Endothelial cell of umbilical vein (primary cell): Measurements from ENCODE around the gene BDKRB2. TPM values are rescaled to one million over a fixed set of nuclear protein-coding genes. Genes with fewer than 3 reads are reported as not detected.

Source experiments
- BruUV-seq: library from RNA; stranded (reverse); fragments of 400-500 nt; replicated peaks from 2 replicates; lab custom pipeline; 2021; lab: Mats Ljungman, UMichigan
- CTCF ChIA-PET: fragments of 300-600, 350-600 bp; sonication (Branson Sonifier 250); formaldehyde crosslinking; loops from one replicate; lab custom pipeline; 2021; ENCODE audit warnings: antibody characterized with exemption, inconsistent platforms; lab: Charles Lee
- POLR2A ChIA-PET: fragments of 300-600, 350-600 bp; sonication (Branson Sonifier 250); formaldehyde crosslinking; loops from one replicate; lab custom pipeline; 2021; ENCODE audit warnings: antibody characterized with exemption, inconsistent platforms; lab: Charles Lee
- DNase-seq: peaks from one replicate; pipeline ENCODE4 v3.0.0-alpha.2; 2011; ENCODE audit warnings: low read depth, low spot score
- FAIRE-seq: peaks from 2 replicates; lab custom pipeline; 2011; peaks lifted over from hg19 to GRCh38; lab: Jason Lieb, UNC
- H2AFZ ChIP-seq: 2 replicates; pipeline ENCODE4 v1.6.0; 2012; ENCODE audit warnings: low read depth, low read length, control low read depth, inconsistent platforms
- H3K27ac ChIP-seq: 2 replicates; pipeline ENCODE4 v1.5.1; 2011; ENCODE audit warnings: low read depth, mild to moderate bottlenecking, control low read depth, low read length, moderate library complexity; ENCODE audit not compliant: insufficient read depth
- H3K27me3 ChIP-seq, 2 experiments: 2 replicates each; pipeline versions ENCODE4 v1.6.0 to v1.6.1; 2011; ENCODE audit warnings: low read length in 2 of 2, mixed read lengths in 1 of 2; ENCODE audit not compliant: control insufficient read depth in 2 of 2, insufficient read depth in 2 of 2
- H3K36me3 ChIP-seq, 2 experiments: 2 replicates in 1 of 2; 3 replicates in 1 of 2; pipeline ENCODE4 v1.5.1; 2011; ENCODE audit warnings: low read length in 2 of 2, mild to moderate bottlenecking in 1 of 2, moderate library complexity in 1 of 2; ENCODE audit not compliant: control insufficient read depth in 2 of 2, insufficient read depth in 2 of 2; ENCODE audit errors: extremely low read depth in 1 of 2
- H3K4me1 ChIP-seq: 3 replicates; pipeline ENCODE4 v1.5.1; 2011; ENCODE audit warnings: mild to moderate bottlenecking, low read length; ENCODE audit not compliant: control insufficient read depth, insufficient read depth; ENCODE audit errors: extremely low read depth
- H3K4me2 ChIP-seq: 2 replicates; pipeline ENCODE4 v1.6.1; 2011; ENCODE audit warnings: low read length, control low read depth, mixed read lengths; ENCODE audit not compliant: insufficient read depth
- H3K4me3 ChIP-seq, 3 experiments: fragments of 200-600 bp in 1 of 3; sonication (generic), shearing (Covaris generic) in 1 of 3; replicated peaks in 1 of 3; 2 replicates each; pipeline ENCODE4 v1.5.1; 2011 to 2016; ENCODE audit warnings: control low read depth in 3 of 3, low read length in 3 of 3, mild to moderate bottlenecking in 2 of 3, inconsistent platforms in 1 of 3, low read depth in 1 of 3, moderate library complexity in 1 of 3; ENCODE audit not compliant: insufficient read depth in 1 of 3
- H3K79me2 ChIP-seq: 2 replicates; pipeline ENCODE4 v1.6.0; 2012; ENCODE audit warnings: low read length, inconsistent platforms; ENCODE audit not compliant: control insufficient read depth, insufficient read depth
- H3K9ac ChIP-seq: replicated peaks from 2 replicates; pipeline ENCODE3; 2011; ENCODE audit warnings: low read length, control low read depth; ENCODE audit not compliant: insufficient read depth; ENCODE audit errors: extremely low read depth
- H3K9me1 ChIP-seq: replicated peaks from 3 replicates; pipeline ENCODE4 v1.6.0; 2011; ENCODE audit warnings: mild to moderate bottlenecking, low read length; ENCODE audit not compliant: control insufficient read depth, insufficient read depth; ENCODE audit errors: extremely low read depth
- H3K9me3 ChIP-seq: replicated peaks from 2 replicates; pipeline ENCODE4 v1.5.1; 2012; ENCODE audit warnings: low read length, inconsistent platforms; ENCODE audit not compliant: control insufficient read depth, insufficient read depth
- H4K20me1 ChIP-seq: replicated peaks from 2 replicates; pipeline ENCODE3; 2011; ENCODE audit warnings: mild to moderate bottlenecking, low read length; ENCODE audit not compliant: control insufficient read depth, insufficient read depth; ENCODE audit errors: extremely low read depth
- EZH2 ChIP-seq: IDR thresholded peaks from 2 replicates; pipeline ENCODE4 v1.6.1; 2012; ENCODE audit warnings: borderline replicate concordance, low read depth, mild to moderate bottlenecking, moderate library complexity, low read length, inconsistent platforms; ENCODE audit not compliant: severe bottlenecking
- FOS ChIP-seq: IDR thresholded peaks from 2 replicates; pipeline ENCODE4 v1.6.1; 2011; ENCODE audit warnings: mild to moderate bottlenecking, low read length, moderate library complexity, borderline replicate concordance; ENCODE audit not compliant: insufficient read depth
- GATA2 ChIP-seq: IDR thresholded peaks from 2 replicates; pipeline ENCODE4 v1.7.0; 2011; ENCODE audit warnings: low read depth, mild to moderate bottlenecking, moderate library complexity, mixed read lengths, low read length; ENCODE audit not compliant: insufficient read length, insufficient read depth
- JUN ChIP-seq: IDR thresholded peaks from 2 replicates; pipeline ENCODE4 v1.6.1; 2011; ENCODE audit warnings: borderline replicate concordance, low read depth; ENCODE audit not compliant: insufficient read length, insufficient read depth
- MYC ChIP-seq: IDR thresholded peaks from one replicate; pipeline ENCODE4 v1.6.1; 2011; ENCODE audit warnings: mild to moderate bottlenecking, low read depth, low read length
- POLR2A ChIP-seq: IDR thresholded peaks from 2 replicates; pipeline ENCODE4 v1.6.1; 2012; ENCODE audit warnings: low read depth, mild to moderate bottlenecking, control low read depth, low read length
- POLR2AphosphoS5 ChIP-seq: IDR thresholded peaks from 2 replicates; pipeline ENCODE4 v1.6.1; 2012; ENCODE audit warnings: low read depth, mild to moderate bottlenecking, control low read depth, low read length, moderate library complexity; ENCODE audit not compliant: insufficient read depth
- dilution Hi-C: fragments of 300-500 bp; cut with MboI; formaldehyde crosslinking; loops from one replicate; pipeline ENCODE4 v1.15.0; 2019; ENCODE audit warnings: low sequenced_read_pairs; ENCODE audit not compliant: extremely low pct_ligation_motif_present
- intact Hi-C: fragments of 100-400 bp; cut with micrococcal nuclease; formaldehyde crosslinking; loops from one replicate; pipeline ENCODE4 v1.10.0; 2022
- polyA plus RNA-seq, 4 experiments: library from polyadenylated mRNA; depleted of rRNA in 3 of 4; stranded (reverse) in 3 of 4; unstranded in 1 of 4; fragments of >200 nt; gene quantifications; 2 replicates each; pipeline versions ENCODE4 v1.2.1 to v1.2.3, GENCODE V29; 2011 to 2012; ENCODE audit warnings: missing spikeins in 1 of 4
- total RNA-seq: library from RNA; stranded (reverse); gene quantifications from 2 replicates; pipeline ENCODE4 v1.2.3, GENCODE V29; 2021
- TF ChIP-seq, protein P1 (sequence below), 2 donors: IDR thresholded peaks; 1 replicate in 1 of 2; 2 replicates in 1 of 2; pipeline ENCODE4 v1.5.1; 2011; ENCODE audit warnings: low read length in 2 of 2, mild to moderate bottlenecking in 2 of 2, moderate library complexity in 2 of 2, control low read depth in 1 of 2, inconsistent platforms in 1 of 2, low read depth in 1 of 2; ENCODE audit not compliant: insufficient read depth in 1 of 2; ENCODE audit errors: extremely low read depth in 1 of 2
- TF ChIP-seq, protein P2 (sequence below): IDR thresholded peaks from 2 replicates; pipeline ENCODE4 v1.6.1; 2011; ENCODE audit not compliant: insufficient read depth, insufficient read length

BDKRB2 gene
- total and polyA plus RNA-seq, 2 donors (not counting 3 experiments of a cell fraction or from before 2014, with no cell fraction given), result 0.22 to 0.77 TPM

DNA sequence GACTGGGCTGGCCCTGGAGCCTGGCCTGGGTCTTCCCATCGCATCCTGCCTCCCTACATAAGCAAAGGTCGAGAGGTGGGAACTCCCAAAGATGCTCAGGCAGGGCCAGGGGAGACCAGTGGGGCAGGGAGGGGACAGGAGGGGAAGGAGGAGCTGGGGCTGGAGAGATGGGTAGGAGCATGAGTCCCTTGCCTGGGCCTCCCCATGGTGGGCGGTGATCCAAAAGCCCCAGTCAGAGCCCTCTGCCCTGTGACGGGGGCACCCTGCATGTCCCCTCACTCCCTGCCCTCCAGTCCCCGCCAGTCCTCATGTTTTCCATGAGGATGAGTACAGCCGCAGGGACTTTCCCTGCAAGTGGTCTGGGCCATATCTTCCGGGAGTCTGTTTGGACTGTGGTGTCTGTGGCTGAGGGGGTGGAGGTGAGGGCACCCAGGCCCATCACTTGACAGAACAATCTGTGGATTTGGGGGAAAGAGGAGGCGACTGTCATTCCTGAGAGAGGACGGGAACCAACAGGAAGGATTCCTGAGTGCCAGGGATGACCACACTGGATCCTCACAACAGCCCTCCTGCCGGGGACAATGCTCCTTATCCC lies 9.3 kb downstream of the BDKRB2 start:
- TF ChIP-seq POLR2AphosphoS5, result no peak
- no peak for TF ChIP-seq FOS
- TF ChIP-seq, protein P1, sequence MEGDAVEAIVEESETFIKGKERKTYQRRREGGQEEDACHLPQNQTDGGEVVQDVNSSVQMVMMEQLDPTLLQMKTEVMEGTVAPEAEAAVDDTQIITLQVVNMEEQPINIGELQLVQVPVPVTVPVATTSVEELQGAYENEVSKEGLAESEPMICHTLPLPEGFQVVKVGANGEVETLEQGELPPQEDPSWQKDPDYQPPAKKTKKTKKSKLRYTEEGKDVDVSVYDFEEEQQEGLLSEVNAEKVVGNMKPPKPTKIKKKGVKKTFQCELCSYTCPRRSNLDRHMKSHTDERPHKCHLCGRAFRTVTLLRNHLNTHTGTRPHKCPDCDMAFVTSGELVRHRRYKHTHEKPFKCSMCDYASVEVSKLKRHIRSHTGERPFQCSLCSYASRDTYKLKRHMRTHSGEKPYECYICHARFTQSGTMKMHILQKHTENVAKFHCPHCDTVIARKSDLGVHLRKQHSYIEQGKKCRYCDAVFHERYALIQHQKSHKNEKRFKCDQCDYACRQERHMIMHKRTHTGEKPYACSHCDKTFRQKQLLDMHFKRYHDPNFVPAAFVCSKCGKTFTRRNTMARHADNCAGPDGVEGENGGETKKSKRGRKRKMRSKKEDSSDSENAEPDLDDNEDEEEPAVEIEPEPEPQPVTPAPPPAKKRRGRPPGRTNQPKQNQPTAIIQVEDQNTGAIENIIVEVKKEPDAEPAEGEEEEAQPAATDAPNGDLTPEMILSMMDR (IDR thresholded peaks at IDR 0.05; ENCODE audit: extremely low read depth in 1 of 2, insufficient read depth in 1 of 2, low read depth in 1 of 2, low read length in 2 of 2), result no peak
- no peak for TF ChIP-seq EZH2
- TF ChIP-seq, protein P2, sequence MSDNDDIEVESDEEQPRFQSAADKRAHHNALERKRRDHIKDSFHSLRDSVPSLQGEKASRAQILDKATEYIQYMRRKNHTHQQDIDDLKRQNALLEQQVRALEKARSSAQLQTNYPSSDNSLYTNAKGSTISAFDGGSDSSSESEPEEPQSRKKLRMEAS, result no peak
- TF ChIP-seq GATA2, result no peak
- TF ChIP-seq JUN, result no peak
- no peak for TF ChIP-seq POLR2A
- no peak for TF ChIP-seq MYC
- Histone ChIP-seq H4K20me1 (no peaks in the 10 kb centered on the region), H3K4me2 (no peak overlapping the region), H3K9ac (no peak overlapping the region), H3K4me1 (no peaks in the 10 kb centered on the region), H2AFZ (no peak overlapping the region), H3K36me3 (no peaks in the 10 kb centered on the region), H3K27me3 (no peaks in the 10 kb centered on the region), H3K4me3 (no peak overlapping the region), H3K9me3 (no peaks in the 10 kb centered on the region), H3K79me2 (no peaks in the 10 kb centered on the region), H3K9me1 (no peaks in the 10 kb centered on the region), H3K27ac (no peak overlapping the region)
- no peak for DNase-seq
- no TSS peak for BruUV-seq
- ChIA-PET CTCF (no interaction called here), POLR2A (no interaction called here)
- dilution Hi-C loops, result no loop called here
- intact Hi-C loops, result no loop called here
- no peak for FAIRE-seq
